ENCODE measurements around the gene SEPTIN1. TPM values are rescaled to one million over a fixed set of nuclear protein-coding genes. Genes with fewer than 3 reads are reported as not detected.
"Not testable (repeated sequence)": the region's sequence is repeated elsewhere in the genome, so short reads cannot be mapped to it uniquely, and the experiment has no call there.

The SEPTIN1 gene
- total and polyA plus RNA-seq, 2 donors (not counting 3 experiments of a cell fraction or from before 2014, with no cell fraction given): 0.07 to 0.75 TPM

GRCh38 chr16:30346286-30346685 is 36.1 kb downstream of the SEPTIN1 start:
- H3K36me3 ChIP-seq (ENCODE audit: control insufficient read depth in 2 of 2, extremely low read depth in 1 of 2, insufficient read depth in 2 of 2, low read length in 2 of 2): peaks cover 6 to 8% of the 10 kb centered on the region in 2 experiments
- intact Hi-C loops (cut with micrococcal nuclease) (no loop called here), dilution Hi-C loops (cut with MboI; ENCODE audit: extremely low pct_ligation_motif_present, low sequenced_read_pairs) (no loop called here)
- no peaks in the 10 kb centered on the region for H3K9me3 ChIP-seq (replicated peaks; ENCODE audit: control insufficient read depth, insufficient read depth, low read length)
- H3K27me3 ChIP-seq (ENCODE audit: control insufficient read depth in 2 of 2, insufficient read depth in 2 of 2, low read length in 2 of 2): no peaks in the 10 kb centered on the region
- POLR2A ChIA-PET: interaction anchor here (0.7 kb wide), 1 partner anchor 58 kb away, joined by 3 read pairs; no protein-coding TSS in a partner anchor
- no peaks in the 10 kb centered on the region for H3K4me1 ChIP-seq (ENCODE audit: control insufficient read depth, extremely low read depth, insufficient read depth, low read length)
- no peak overlapping the region for H3K9ac ChIP-seq (replicated peaks; ENCODE audit: extremely low read depth, insufficient read depth, low read length)
- H3K9me1 ChIP-seq (replicated peaks; ENCODE audit: control insufficient read depth, extremely low read depth, insufficient read depth, low read length): no peaks in the 10 kb centered on the region
- H3K4me2 ChIP-seq (ENCODE audit: insufficient read depth, low read length): no peak overlapping the region
- FAIRE-seq (no peak), DNase-seq (ENCODE audit: low read depth, low spot score) (no peak)
- no peak overlapping the region for H3K27ac ChIP-seq (ENCODE audit: insufficient read depth, low read depth, low read length)
- no peaks in the 10 kb centered on the region for H3K79me2 ChIP-seq (ENCODE audit: control insufficient read depth, insufficient read depth, low read length)
- CTCF ChIA-PET: no interaction called here
- H3K4me3 ChIP-seq (replicated peaks in 1 of 3; ENCODE audit: insufficient read depth in 1 of 3, low read depth in 1 of 3, low read length in 3 of 3): no peak overlapping the region
- H2AFZ ChIP-seq (ENCODE audit: low read depth, low read length): no peak overlapping the region
- H4K20me1 ChIP-seq (replicated peaks; ENCODE audit: control insufficient read depth, extremely low read depth, insufficient read depth, low read length): no peaks in the 10 kb centered on the region
- no TSS peak for BruUV-seq (replicated peaks)
- TF ChIP-seq POLR2A (IDR thresholded peaks at IDR 0.05; ENCODE audit: low read depth, low read length): no peak
- TF ChIP-seq CTCF (IDR thresholded peaks at IDR 0.05; ENCODE audit: extremely low read depth in 1 of 2, insufficient read depth in 1 of 2, low read depth in 1 of 2, low read length in 2 of 2): no peak
- TF ChIP-seq GATA2 (IDR thresholded peaks at IDR 0.05; ENCODE audit: insufficient read depth, insufficient read length, low read depth, low read length): no peak
- no peak for TF ChIP-seq FOS (IDR thresholded peaks at IDR 0.05; ENCODE audit: borderline replicate concordance, insufficient read depth, low read length)
- no peak for TF ChIP-seq EZH2 (IDR thresholded peaks at IDR 0.05; ENCODE audit: borderline replicate concordance, low read depth, low read length, severe bottlenecking)
- no peak for TF ChIP-seq MAX (IDR thresholded peaks at IDR 0.05; ENCODE audit: insufficient read depth, insufficient read length)
- no peak for TF ChIP-seq MYC (IDR thresholded peaks at IDR 0.05; ENCODE audit: low read depth, low read length)
- no peak for TF ChIP-seq POLR2AphosphoS5 (IDR thresholded peaks at IDR 0.05; ENCODE audit: insufficient read depth, low read depth, low read length)
- TF ChIP-seq JUN (IDR thresholded peaks at IDR 0.05; ENCODE audit: borderline replicate concordance, insufficient read depth, insufficient read length, low read depth): no peak

- FAIRE-seq; intact Hi-C loops (cut with micrococcal nuclease); H2AFZ ChIP-seq (ENCODE audit: low read depth, low read length); H3K4me2 ChIP-seq (ENCODE audit: insufficient read depth, low read length); DNase-seq (ENCODE audit: low read depth, low spot score); POLR2A ChIA-PET; H3K9ac ChIP-seq (replicated peaks; ENCODE audit: extremely low read depth, insufficient read depth, low read length); H3K9me3 ChIP-seq (replicated peaks; ENCODE audit: control insufficient read depth, insufficient read depth, low read length); H3K27me3 ChIP-seq (ENCODE audit: control insufficient read depth in 2 of 2, insufficient read depth in 2 of 2, low read length in 2 of 2); CTCF ChIA-PET; H4K20me1 ChIP-seq (replicated peaks; ENCODE audit: control insufficient read depth, extremely low read depth, insufficient read depth, low read length); BruUV-seq (replicated peaks); H3K79me2 ChIP-seq (ENCODE audit: control insufficient read depth, insufficient read depth, low read length); H3K4me1 ChIP-seq (ENCODE audit: control insufficient read depth, extremely low read depth, insufficient read depth, low read length); H3K4me3 ChIP-seq (replicated peaks in 1 of 3; ENCODE audit: insufficient read depth in 1 of 3, low read depth in 1 of 3, low read length in 3 of 3); H3K27ac ChIP-seq (ENCODE audit: insufficient read depth, low read depth, low read length); H3K9me1 ChIP-seq (replicated peaks; ENCODE audit: control insufficient read depth, extremely low read depth, insufficient read depth, low read length); H3K36me3 ChIP-seq (ENCODE audit: control insufficient read depth in 2 of 2, extremely low read depth in 1 of 2, insufficient read depth in 2 of 2, low read length in 2 of 2); dilution Hi-C loops (cut with MboI; ENCODE audit: extremely low pct_ligation_motif_present, low sequenced_read_pairs): not testable (repeated sequence)
Measured at GRCh38 chr16:30343491-30343820, 38.9 kb downstream of the SEPTIN1 start.

All from endothelial cell of umbilical vein (primary cell).